GM18909 (cell line): ENCODE measurements around the gene WSB2.

Source experiments
- ATAC-seq: cut with Tn5 transposase; IDR thresholded peaks from one replicate; pipeline ENCODE4 v1.9.1; 2021; ENCODE audit warnings: mild to moderate bottlenecking; ENCODE audit not compliant: unreplicated experiment, poor library complexity

Gene WSB2

DNA sequence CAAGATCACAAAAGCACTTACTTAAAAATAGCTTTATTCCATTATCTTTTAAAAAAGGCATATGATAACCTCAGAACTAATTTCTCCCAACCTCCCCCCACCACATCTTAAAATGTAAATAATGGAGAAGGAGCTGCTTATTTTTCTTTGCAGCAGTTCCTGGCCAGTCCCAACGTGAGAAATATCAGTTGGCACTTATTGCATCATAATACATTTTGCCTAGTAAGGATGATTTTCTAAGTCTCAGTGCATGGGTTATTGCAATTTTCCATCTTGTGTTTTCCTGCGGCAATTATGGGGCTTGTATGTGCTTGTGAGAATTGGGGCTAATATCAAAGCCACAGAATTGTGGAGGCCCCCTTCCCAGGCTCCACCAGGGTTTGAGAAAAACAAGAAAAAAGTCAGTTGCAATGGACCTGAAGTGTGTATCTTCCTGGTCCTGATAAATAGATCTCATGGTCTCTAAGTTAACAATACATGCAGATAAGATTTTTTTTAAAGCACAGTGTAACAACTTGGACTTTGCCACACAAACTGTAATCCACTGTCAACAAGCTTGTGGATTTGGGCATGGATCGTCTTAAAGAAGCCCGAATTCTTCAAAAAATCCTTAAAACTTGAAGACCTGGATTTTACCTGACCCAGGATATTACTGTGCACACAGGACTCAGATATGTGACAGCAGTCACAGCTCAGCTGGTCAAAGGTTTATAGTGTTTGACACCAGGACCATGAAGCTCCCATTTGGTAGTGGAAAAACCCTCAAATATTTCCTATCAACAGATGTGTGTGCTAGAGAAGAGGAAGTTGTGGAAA is 2.8 kb upstream of the WSB2 start:
- no peak for ATAC-seq

DNA sequence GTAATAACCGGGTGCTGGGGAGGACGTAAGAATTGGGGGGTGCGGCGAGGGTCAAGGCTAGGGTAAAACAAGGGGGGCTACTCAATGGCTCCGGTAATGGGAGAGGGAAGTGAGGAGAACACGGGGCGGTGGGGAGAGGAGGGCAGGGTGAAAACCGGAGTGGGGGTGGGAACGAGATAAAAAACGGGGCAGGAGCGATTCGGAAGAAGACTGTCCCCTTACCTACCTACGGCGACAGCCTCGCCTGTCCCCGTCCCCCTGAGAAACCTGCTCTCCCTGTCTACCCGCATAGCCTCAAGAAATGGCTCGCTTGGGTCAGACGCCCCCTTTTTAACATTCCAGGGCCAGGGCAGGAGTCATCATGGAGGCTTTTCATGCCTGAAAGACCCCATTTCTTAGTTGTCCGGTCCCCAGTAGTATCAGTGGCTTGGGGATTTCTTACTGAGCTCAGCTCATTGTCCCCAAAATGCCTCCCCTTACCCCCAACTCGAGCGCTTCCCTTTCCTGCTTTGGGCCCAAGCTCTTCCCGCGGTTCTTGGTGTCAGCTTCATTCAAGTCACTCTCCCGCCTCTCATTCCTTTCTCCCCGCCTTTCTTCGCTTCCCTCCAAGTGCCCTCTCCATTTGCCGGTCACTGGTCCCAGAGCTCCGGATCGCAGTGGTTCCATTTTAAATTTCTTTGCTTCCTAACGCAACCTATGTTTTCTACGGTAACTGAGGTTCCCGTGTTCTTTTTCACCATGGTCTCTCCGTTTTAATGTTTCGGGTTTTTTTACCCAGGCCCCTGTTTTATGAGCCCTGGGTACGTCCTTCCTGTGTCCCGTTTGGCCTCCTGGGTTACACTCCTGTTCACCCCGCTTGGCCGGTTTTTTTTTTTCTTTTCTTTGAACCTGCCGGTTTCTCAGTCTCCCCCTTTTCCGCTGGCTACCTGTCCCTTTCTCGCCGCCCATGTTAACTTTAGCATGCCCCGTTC is 1.2 kb upstream of the WSB2 start:
- no peak for ATAC-seq

DNA sequence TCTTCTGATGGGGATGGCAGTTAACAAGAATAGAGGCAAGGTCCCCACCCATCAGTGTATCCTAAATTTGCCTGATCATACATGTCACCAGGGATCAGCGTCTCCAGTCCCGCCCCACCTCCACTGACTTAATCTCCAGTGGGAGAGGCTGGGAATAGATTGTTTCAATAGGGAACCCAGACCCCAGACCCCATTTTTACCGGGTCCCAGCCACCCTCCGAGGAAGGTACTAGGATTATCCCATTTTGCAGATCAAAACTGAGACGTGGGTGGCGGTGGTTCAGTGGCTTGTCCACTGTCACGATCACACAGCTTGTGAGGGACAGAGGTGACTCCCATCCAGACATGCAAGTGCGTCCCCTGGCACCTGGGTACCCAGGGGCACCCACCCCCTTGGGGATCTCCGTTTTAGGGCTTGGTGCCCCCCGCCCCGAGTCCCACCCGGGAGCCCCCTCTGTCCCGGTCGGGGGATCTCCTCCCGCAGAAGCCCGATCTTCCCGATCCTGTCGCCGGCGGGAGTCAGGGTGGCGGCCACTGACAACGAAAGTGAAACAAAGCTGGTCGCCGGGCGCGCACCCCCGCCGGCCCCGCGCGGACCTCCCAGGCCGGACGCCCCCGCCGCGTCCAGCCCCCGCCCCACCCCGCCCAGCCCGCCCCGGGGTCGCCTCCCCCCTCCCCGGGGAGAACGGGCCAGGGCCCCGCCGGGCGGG is 523 bp downstream of the WSB2 start:
- ATAC-seq, result peak; percentile 39

DNA sequence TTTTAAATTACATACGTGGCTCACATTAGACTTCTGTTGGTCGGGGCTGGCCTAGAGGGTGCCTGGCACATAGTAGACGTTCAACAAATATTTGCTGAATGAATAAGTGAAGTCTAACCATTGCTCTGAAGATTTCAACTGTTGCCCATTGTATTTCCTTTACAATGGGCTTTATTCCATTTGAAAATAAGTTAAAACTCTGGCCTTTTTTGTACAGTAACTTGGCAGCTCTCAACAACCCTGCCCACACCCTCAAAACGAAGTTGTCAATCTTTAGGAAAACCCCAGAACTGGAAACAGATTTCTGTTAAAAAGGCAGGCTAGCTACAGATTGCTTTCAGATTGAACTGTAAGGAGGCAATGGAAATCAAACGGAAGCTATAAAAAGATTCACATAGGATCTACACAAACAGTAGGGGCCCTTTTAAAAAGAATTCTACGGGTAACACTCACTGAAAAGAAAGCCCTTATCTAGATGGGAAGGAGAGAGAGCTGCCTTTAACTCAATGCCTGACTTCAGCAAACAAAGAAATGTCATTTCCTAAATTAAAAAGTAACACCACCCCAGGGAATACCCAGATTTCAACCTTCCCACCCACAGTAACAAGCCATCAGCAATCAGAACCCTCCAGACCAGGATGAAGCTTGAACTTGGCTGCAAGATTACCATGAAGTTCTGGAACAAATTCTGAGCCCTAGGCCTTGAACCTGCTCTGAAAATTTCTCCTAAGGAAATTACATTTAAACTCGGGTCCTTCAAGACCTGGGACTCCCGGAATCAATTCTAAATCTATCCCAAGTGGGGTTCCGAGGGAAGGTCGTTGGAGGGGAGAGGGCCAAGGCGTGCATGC is 1.4 kb downstream of the WSB2 start:
- no peak for ATAC-seq

DNA sequence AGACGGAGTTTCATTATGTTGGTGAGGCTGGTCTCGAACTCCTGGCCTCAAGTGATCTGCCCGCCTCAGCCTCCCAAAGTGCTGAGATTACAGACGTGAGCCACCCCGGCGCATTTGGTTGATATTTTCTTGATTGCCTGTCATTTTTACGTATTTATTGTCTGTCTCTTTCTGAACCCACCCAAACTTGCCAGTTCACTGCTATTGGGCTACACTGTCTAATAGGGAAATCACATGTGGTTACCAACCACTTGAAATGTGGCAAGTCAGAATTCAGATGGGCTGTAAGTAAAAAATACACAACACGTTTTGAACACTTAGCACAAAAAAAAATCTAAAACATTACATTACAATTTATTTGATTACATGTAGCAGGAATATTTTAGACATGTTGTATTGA is 2.1 kb downstream of the WSB2 start:
- ATAC-seq, result no peak

DNA sequence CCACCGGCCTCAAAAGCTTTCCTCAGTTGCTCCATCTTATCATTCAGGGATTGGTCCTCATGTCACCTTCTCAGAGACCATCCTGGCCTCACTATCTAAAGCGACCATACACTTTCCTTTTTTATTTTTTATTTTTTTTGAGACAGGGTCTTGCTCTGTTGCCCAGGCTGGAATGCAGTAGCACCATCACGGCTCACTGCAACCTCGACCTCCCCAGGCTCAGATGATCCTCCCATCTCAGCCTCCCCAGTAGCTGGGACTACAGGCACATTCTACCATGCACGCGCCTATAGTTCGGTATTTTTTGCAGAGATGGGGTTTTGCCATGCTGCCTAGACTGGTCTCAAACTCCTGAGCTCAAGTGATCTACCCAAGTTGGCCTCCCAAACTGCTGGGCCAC is 2.8 kb downstream of the WSB2 start:
- ATAC-seq, result no peak

DNA sequence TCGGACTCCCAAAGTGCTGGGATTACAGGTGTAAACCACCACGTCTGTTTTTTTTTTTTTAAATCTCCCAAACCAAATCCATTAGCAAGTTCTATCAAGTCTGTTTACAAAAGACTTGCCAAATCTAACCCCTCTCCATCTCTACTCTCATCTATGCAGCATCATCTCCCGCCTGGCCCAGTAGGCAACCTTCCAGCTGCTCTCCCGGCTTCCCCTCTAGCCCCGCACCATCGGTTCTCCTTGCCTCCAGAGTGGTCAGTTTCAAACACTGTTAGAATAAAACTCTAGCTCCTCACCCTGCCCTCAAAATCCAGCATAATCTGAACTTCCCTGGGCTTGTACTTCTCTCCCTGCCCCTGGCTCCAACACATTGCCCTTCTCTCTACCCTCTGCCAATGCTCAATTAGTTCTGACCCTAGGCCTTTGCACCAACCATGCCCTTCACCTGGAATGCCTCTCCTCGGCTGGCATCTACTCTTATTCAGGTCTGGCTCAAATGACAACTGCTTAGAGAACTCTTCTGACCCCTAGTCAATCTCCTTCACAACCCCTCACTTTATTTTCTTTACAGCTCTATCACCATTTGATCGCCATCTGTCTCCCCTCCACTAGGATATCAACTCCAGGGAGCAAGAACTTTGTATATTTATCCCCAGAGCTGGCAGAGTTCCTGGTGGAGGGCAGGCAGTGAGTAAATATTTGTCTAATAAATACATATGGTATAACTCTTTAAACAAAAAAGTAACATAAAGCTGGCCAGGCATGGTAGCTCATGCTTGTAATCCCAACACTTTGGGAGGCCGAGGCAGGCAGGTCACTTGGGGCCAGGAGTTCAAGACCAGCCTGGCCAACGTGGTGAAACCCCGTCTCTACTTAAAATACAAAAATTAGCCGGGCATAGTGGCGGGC is 4.9 kb downstream of the WSB2 start:
- no peak for ATAC-seq

DNA sequence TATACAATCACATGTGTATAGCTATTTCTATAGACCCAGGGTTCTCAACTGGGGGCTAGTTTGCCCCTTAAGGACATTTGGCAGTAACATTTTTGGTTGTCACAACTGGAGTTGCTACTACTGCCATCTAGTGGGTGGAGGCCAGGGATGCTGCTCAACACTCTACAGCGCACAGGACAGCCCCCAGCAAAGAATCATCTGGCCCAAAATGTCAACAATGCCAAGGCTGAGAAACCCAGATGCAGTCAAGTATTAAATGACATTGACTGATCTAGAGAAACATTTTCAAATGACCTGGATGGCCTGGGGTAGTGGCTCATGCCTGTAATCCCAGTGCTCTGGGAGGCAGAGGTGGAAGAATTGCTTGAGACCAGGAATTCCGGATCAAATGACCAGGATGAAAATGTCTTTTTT is 5.8 kb downstream of the WSB2 start:
- ATAC-seq, result peak; percentile 63

DNA sequence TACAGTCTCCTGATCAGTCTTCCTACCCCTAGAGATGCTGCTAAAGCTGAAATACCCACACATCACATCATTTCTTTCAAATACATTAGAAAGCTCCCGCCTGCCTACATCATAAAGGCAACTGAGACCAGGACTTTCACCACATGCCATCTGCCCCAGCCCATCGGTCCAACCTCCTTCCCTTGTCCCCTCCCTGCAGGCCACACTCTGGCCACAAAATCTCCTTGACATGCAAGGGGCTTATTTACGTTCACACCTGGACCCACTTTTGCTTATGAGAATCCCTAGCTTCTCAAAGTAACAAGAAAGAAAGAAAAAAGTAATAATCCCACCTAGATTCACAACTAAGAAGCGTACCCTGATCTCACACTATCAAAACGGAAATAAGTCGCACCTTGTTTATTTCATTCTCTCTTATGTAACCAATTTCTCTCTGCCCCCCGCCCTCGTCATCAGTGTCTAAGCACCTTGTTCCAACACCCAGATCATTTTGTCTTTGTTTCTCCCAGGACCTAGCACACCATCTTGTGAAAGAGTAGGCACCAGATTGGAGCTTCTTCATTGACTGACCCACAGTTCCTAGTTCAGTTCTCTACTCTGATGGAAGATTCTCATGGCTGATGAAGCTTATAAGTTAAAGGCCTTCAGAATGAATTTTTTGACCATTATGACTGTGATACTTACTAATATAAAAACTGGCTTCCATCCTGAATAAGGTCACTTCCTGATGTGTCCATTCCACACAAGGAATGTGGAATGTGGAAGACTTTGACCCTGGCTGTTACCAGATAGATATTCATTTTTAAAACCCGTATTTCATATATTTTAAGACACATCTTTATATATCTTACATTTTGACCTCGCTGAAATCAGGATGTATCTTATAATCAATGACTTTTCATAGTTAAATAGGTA is 7.7 kb downstream of the WSB2 start:
- no peak for ATAC-seq

DNA sequence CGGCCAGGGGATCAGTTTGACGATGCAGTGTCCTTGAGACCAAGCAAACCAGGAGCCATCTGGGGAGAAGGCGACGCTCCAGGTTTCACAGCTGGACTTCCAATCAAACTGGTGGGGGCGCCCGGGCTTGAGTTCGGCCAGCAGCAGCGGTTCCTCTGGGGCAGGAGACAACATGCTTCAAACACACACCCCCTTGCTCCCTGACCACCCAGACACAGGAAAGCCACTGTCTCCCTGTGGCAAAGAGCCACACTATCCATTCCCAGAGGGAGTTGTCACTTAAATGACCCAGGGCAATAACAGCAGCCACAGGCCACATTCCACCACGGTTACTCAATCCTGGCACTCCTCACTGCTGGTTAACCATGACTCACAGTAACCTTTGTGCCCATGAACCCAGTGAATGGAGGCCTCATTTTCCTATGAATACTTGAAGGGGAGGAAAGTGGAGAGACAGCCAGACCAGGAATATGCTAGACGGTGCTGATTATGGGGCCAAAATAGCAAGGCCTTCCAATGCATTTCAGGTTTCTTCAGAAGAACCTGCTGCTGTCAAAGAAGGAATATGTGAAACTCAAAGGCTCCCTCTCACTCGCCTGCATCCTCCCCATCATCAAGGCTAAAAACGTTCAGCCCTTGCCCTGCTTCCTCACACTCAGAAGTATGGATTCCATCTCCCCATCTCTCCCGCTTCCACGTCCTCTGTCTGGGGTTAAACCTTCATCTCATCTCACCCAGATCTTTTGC is 8.5 kb downstream of the WSB2 start:
- ATAC-seq, result no peak

DNA sequence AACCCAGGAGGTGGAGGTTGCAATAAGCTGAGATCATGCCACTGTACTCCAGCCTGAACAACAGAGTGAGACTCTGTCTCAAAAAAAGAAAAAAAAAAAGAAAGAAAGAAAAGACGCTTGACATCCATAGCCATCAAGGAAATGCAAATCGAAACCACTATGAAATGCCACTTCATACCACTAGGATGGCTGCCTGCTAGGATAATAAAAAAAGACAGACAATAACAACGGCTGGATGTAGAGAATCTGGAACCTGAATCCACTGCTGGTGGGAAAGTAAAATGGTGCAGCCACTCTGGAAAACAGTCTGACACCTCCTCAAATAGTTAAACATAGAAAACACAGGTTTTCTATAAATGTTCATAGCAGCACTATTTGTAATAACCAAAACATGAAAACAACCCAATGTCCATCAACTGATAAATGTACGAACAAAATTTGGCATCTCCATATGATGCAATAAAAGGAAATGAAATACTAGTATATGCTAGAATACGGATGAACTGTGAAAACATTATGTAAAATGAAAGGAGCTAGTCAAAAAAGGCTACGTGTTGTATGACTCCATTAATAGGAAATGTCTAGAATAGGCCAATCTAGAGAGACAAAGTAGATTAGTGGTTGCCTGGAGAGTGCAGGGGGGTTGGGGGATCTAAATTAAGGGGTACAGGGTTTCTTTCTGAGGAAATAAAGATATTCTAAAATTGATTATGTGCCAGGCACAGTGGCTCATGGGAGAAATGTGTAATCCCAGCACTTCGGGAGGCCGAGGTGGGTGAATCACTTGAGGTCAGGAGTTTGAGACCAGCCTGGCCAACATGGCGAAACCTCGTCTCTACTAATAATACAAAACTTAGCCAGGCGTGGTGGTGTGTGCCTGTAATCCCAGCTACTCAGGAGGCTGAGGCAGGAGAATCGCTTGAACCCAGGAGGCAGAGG is 9.7 kb downstream of the WSB2 start:
- no peak for ATAC-seq

DNA sequence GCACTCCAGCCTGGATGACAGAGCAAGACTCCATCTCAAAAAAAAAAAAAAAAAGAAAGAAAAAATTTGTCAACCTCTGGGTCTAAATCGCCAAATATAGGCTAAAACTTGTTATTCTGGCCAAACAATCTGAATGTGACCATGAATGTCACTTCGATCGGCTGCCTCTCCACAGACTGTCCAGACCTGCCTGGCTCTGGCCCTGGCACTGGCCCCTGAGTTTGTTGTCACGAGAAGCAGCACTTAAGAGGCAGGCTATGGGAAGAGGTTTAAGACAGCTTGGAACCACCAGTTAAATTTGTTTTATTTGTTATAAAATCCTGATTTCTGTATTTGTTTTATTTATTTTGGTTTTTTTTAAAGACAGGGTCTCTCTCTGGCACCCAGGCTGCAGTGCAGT is 14.5 kb downstream of the WSB2 start:
- no peak for ATAC-seq

DNA sequence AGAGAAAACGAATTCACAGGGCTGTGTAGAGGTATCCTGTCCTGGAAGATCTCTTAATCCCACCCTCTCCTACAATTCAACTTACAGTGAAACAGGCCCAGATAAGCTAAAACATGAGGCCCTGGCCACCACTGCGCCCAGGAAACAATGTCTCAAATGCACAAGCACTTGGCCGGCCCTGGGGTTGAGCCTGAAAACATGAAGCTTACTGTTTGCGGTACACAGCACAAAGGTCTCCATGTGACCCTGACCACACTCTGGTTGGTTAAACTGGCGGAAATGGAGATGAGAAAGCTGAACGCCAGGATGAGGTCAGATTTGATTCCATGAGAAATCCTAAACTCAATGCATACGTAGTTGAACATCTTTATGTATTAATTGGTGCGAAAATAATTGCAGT is 16.4 kb downstream of the WSB2 start:
- no peak for ATAC-seq

DNA sequence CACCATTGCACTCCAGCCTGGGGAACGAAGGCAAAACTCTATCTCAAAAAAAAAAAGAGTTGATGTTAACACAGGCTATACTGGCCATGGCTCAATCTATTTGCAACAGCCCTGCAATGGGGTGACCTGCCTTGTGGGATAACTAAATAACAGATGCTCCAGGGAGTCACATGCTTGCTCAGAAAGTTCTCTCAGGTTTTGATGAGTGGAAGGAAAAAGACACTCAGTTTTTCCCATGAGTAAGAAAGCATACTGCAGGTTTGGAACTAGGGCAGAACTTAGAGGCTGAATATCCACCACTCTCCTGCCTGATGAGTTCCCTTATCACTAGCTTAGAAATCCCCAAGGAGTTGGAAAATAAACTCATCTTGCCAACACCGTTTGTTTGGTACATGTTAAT is 16.9 kb downstream of the WSB2 start:
- no peak for ATAC-seq

DNA sequence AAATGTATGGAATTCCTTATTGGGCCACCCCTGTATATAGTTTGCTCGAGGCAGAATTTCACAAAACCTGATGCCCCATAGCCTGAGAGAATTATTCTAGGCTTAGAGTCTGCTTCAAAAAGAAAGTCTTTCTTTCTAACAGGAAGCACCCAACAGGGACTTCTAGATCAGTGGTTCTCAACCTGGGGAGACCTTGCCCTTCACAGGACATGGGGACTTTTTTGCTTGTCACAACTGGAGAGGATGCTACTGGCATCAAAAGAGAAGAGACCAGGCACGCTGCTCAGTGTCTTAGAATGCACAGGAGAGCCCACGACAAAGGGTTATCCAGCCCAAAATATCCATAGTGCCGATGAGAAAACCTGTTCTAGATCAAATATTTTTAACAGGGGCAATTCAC is 18.9 kb downstream of the WSB2 start:
- no peak for ATAC-seq

DNA sequence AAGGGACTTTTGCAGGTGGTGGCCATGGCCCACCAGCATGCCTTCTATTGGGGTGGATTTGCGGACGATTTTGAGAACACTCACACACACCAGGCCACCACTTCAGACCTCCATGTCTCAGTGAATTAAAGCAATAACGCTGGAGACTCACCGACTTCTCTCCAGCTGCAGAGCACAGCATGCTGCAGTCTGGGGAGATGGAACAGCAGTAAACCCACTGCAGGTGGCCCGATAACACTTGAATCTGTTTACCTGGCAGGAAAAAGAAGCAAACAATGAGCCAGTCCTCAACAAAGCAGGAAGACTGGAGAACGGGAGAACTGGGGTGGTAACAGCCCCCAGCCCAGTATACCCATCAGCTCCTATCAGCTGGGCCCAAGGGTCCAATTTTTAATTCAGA is 22.8 kb downstream of the WSB2 start:
- ATAC-seq, result no peak
